HCT116 (cell line): Measurements from ENCODE around the gene EXOC6B. TPM values are rescaled to one million over a fixed set of nuclear protein-coding genes. Genes with fewer than 3 reads are reported as not detected.

Source experiments
- ATAC-seq: fragments of 200-7000 bp; cut with Tn5 transposase; 2 replicates; pipeline ENCODE4 v1.9.1; 2020; ENCODE audit warnings: mild to moderate bottlenecking, moderate library complexity
- BruUV-seq: library from RNA; stranded (reverse); fragments of 400-500 nt; replicated peaks from 2 replicates; lab custom pipeline; 2021; lab: Mats Ljungman, UMichigan
- CTCF ChIA-PET: fragments of 300-600 bp; sonication (Branson Sonifier 250); formaldehyde crosslinking; loops from one replicate; lab custom pipeline; 2021; ENCODE audit warnings: antibody characterized with exemption; lab: Charles Lee
- POLR2A ChIA-PET: fragments of 300-600, 350-600 bp; sonication (Branson Sonifier 250); formaldehyde crosslinking; loops from one replicate; lab custom pipeline; 2021; ENCODE audit warnings: antibody characterized with exemption; lab: Charles Lee
- RAD21 ChIA-PET, 2 experiments: fragments of 300-600 bp; sonication (Branson Sonifier 250); formaldehyde crosslinking; loops; one replicate each; lab custom pipeline; 2023; ENCODE audit warnings: low total read pairs in 2 of 2; ENCODE audit not compliant: uncharacterized antibody in 2 of 2, unreplicated experiment in 2 of 2, low non-redundant PET in 1 of 2; lab: Charles Lee
- DNase-seq: peaks from one replicate; pipeline ENCODE4 v3.0.0-alpha.2; 2010; ENCODE audit warnings: low read depth, low spot score
- H2AFZ ChIP-seq: fragments of 200-600 bp; shearing (Covaris generic), sonication (generic); 2 replicates; pipeline ENCODE4 v1.6.1; 2017; ENCODE audit warnings: low read depth, mixed run types, mixed read lengths, antibody characterized with exemption, low read length; ENCODE audit not compliant: poor library complexity, severe bottlenecking
- H3K27ac ChIP-seq: 2 replicates; pipeline ENCODE4 v1.5.1; 2012; ENCODE audit warnings: low read depth, low read length
- H3K27me3 ChIP-seq: fragments of 200-600 bp; sonication (generic); 2 replicates; pipeline ENCODE4 v1.6.1; 2016; ENCODE audit warnings: mixed run types, low read length, mixed read lengths; ENCODE audit not compliant: insufficient read depth
- H3K36me3 ChIP-seq, 2 experiments: fragments of 200-500 bp in 1 of 2; fragments of 200-600 bp in 1 of 2; sonication (Bioruptor generic) in 1 of 2; sonication (generic) in 1 of 2; 2 replicates each; pipeline versions ENCODE4 v1.5.1 to v1.6.1; 2014 to 2016; ENCODE audit warnings: low read length in 2 of 2, inconsistent platforms in 1 of 2, mixed read lengths in 1 of 2, mixed run types in 1 of 2; ENCODE audit not compliant: insufficient read depth in 2 of 2, control insufficient read depth in 1 of 2
- H3K4me1 ChIP-seq, 2 experiments: fragments of 200-600 bp in 1 of 2; sonication (generic) in 1 of 2; 2 replicates each; pipeline versions ENCODE4 v1.5.1 to v1.6.1; 2012 to 2017; ENCODE audit warnings: low read length in 2 of 2, inconsistent platforms in 1 of 2, mild to moderate bottlenecking in 1 of 2, mixed read lengths in 1 of 2, mixed run types in 1 of 2, moderate library complexity in 1 of 2; ENCODE audit not compliant: insufficient read depth in 2 of 2, control insufficient read depth in 1 of 2
- H3K4me2 ChIP-seq: fragments of 200-600 bp; sonication (generic); 2 replicates; pipeline ENCODE4 v1.6.1; 2017; ENCODE audit warnings: mixed run types, low read length, mixed read lengths
- H3K4me3 ChIP-seq, 2 experiments: fragments of 200-600 bp in 1 of 2; sonication (generic) in 1 of 2; replicated peaks in 1 of 2; 2 replicates each; pipeline ENCODE4 v1.5.1; 2011 to 2016; ENCODE audit warnings: low read length in 2 of 2, control low read depth in 1 of 2, low read depth in 1 of 2, mild to moderate bottlenecking in 1 of 2, mixed read lengths in 1 of 2, mixed run types in 1 of 2
- H3K79me2 ChIP-seq: fragments of 200-600 bp; sonication (generic); 2 replicates; pipeline ENCODE4 v1.6.1; 2017; ENCODE audit warnings: mild to moderate bottlenecking, mixed run types, low read length, moderate library complexity, mixed read lengths; ENCODE audit not compliant: insufficient read depth
- H3K9ac ChIP-seq: fragments of 200-600 bp; sonication (generic); 2 replicates; pipeline ENCODE4 v1.6.1; 2016; ENCODE audit warnings: low read length, mixed read lengths
- H3K9me2 ChIP-seq: fragments of 200-600 bp; sonication (generic), shearing (Covaris generic); 2 replicates; pipeline ENCODE4 v1.6.1; 2017; ENCODE audit warnings: mixed run types, mild to moderate bottlenecking, moderate library complexity; ENCODE audit not compliant: insufficient read depth
- H3K9me3 ChIP-seq, 2 experiments: fragments of 200-500 bp in 1 of 2; fragments of 200-600 bp in 1 of 2; sonication (Bioruptor generic) in 1 of 2; sonication (generic) in 1 of 2; 2 replicates each; pipeline ENCODE4 v1.6.1; 2014 to 2017; ENCODE audit warnings: low read length in 2 of 2, mixed read lengths in 2 of 2, inconsistent platforms in 1 of 2, low read depth in 1 of 2, mild to moderate bottlenecking in 1 of 2, mixed run types in 1 of 2, moderate library complexity in 1 of 2; ENCODE audit not compliant: control insufficient read depth in 1 of 2, insufficient read depth in 1 of 2
- H4K20me1 ChIP-seq: fragments of 200-600 bp; sonication (generic), shearing (Covaris generic); 2 replicates; pipeline ENCODE4 v1.6.1; 2017; ENCODE audit warnings: mixed run types, mild to moderate bottlenecking, moderate library complexity; ENCODE audit not compliant: insufficient read depth
- ATF3 ChIP-seq: IDR thresholded peaks from 2 replicates; pipeline ENCODE4 v1.6.1; 2012
- CBX3 ChIP-seq: IDR thresholded peaks from 2 replicates; pipeline ENCODE4 v1.6.1; 2012; ENCODE audit warnings: low read depth
- CEBPB ChIP-seq: IDR thresholded peaks from 2 replicates; pipeline ENCODE4 v1.6.1; 2012; ENCODE audit warnings: low read depth
- CTCF ChIP-seq, 3 experiments: fragments of 200-600 bp in 1 of 3; sonication (generic) in 1 of 3; IDR thresholded peaks in 2 of 3; conservative IDR thresholded peaks in 1 of 3; 2 replicates each; pipeline ENCODE4 v1.5.1; 2012 to 2017; ENCODE audit warnings: low read depth in 2 of 3, low read length in 2 of 3, antibody characterized with exemption in 1 of 3, borderline replicate concordance in 1 of 3, control low read depth in 1 of 3, mild to moderate bottlenecking in 1 of 3, mixed read lengths in 1 of 3, mixed run types in 1 of 3, moderate library complexity in 1 of 3; ENCODE audit not compliant: insufficient read depth in 1 of 3
- ELF1 ChIP-seq: IDR thresholded peaks from 2 replicates; pipeline ENCODE4 v1.6.1; 2012; ENCODE audit warnings: low read depth, borderline replicate concordance
- EZH2 ChIP-seq: fragments of 200-600 bp; sonication (generic); IDR thresholded peaks from 2 replicates; pipeline ENCODE4 v1.6.1; 2017; ENCODE audit warnings: antibody characterized with exemption, mixed run types
- EZH2phosphoT487 ChIP-seq: fragments of 200-600 bp; IDR thresholded peaks from 2 replicates; pipeline ENCODE4 v1.6.1; 2018; ENCODE audit warnings: antibody characterized with exemption, borderline replicate concordance
- JUND ChIP-seq: IDR thresholded peaks from 2 replicates; pipeline ENCODE4 v1.6.1; 2012
- MAX ChIP-seq: IDR thresholded peaks from 2 replicates; pipeline ENCODE4 v1.6.1; 2012
- POLR2AphosphoS5 ChIP-seq: IDR thresholded peaks from 2 replicates; pipeline ENCODE4 v1.6.1; 2011; ENCODE audit warnings: mild to moderate bottlenecking, low read depth, low read length, moderate library complexity
- RAD21 ChIP-seq: IDR thresholded peaks from 2 replicates; pipeline ENCODE4 v1.6.1; 2012; ENCODE audit warnings: low read depth, mild to moderate bottlenecking
- REST ChIP-seq: IDR thresholded peaks from 2 replicates; pipeline ENCODE4 v1.6.1; 2012; ENCODE audit warnings: low read depth
- SRF ChIP-seq: IDR thresholded peaks from 2 replicates; pipeline ENCODE4 v1.6.1; 2012; ENCODE audit warnings: low read depth
- TCF7L2 ChIP-seq: IDR thresholded peaks from 2 replicates; pipeline ENCODE4 v1.7.0; 2011; ENCODE audit warnings: borderline replicate concordance, inconsistent platforms; ENCODE audit not compliant: insufficient read depth, insufficient read length; ENCODE audit errors: extremely low read depth
- ZFX ChIP-seq: fragments of 450-650 bp; IDR thresholded peaks from 2 replicates; pipeline ENCODE4 v1.6.1; 2017
- ZNF274 ChIP-seq: fragments of 200-500 bp; sonication (Bioruptor generic); IDR thresholded peaks from 2 replicates; pipeline ENCODE4 v1.6.1; 2014; ENCODE audit warnings: mild to moderate bottlenecking, low read depth, low read length, inconsistent platforms
- intact Hi-C: fragments of 100-400 bp; cut with micrococcal nuclease; formaldehyde crosslinking; loops from 2 replicates; pipeline ENCODE4 v1.10.0; 2022
- total RNA-seq: library from RNA; stranded (reverse); gene quantifications from one replicate; pipeline ENCODE4 v1.2.1, GENCODE V29; 2021; ENCODE audit not compliant: unreplicated experiment

EXOC6B gene
- total RNA-seq, 1 experiment from 2014 or later = 25.4 TPM

- no peaks in the 10 kb centered on the region for H4K20me1 ChIP-seq
- H3K4me1 ChIP-seq = no peaks in the 10 kb centered on the region
- H2AFZ ChIP-seq = no peak overlapping the region
- ATAC-seq (no peak), DNase-seq (no peak)
- ChIA-PET CTCF (interaction anchor here (1.4 kb wide), 1 partner anchor 206 kb away, joined by 7 read pairs; no protein-coding TSS in a partner anchor), POLR2A (no interaction called here), RAD21 (no interaction called here)
- H3K9ac ChIP-seq = no peak overlapping the region
- H3K9me3 ChIP-seq = no peaks in the 10 kb centered on the region
- H3K27ac ChIP-seq = no peak overlapping the region
- H3K36me3 ChIP-seq = no peaks in the 10 kb centered on the region; a peak in 1 of 4 replicates
- TF ChIP-seq ZNF274 (no peak), JUND (no peak), RAD21 (no peak), ZFX (no peak), POLR2AphosphoS5 (no peak), ATF3 (no peak), EZH2 (no peak), SRF (no peak), TCF7L2 (no peak), MAX (no peak), EZH2phosphoT487 (no peak), CTCF (IDR thresholded peaks at IDR 0.05 in 2 of 3, conservative IDR thresholded peaks at IDR 0.05 in 1 of 3; ENCODE audit: borderline replicate concordance in 1 of 3, insufficient read depth in 1 of 3, low read depth in 2 of 3, low read length in 2 of 3) (no peak), ELF1 (no peak), CBX3 (no peak), CEBPB (no peak), REST (no peak)
- H3K27me3 ChIP-seq = no peaks in the 10 kb centered on the region
- no peaks in the 10 kb centered on the region for H3K9me2 ChIP-seq
- H3K4me3 ChIP-seq = no peak overlapping the region
- intact Hi-C loops = no loop called here
- BruUV-seq = no TSS peak
- no peak overlapping the region for H3K4me2 ChIP-seq
- H3K79me2 ChIP-seq = no peaks in the 10 kb centered on the region
Observed at GRCh38 chr2:72129681-72130340, 696.0 kb downstream of the EXOC6B start.
